GM12865 (cell line): Measurements from ENCODE around the gene TMEM123.

ENCODE experiments used
- DNase-seq: peaks from one replicate; pipeline ENCODE4 v3.0.0; 2010; ENCODE audit warnings: low read depth
- H3K4me3 ChIP-seq: 2 replicates; pipeline ENCODE4 v1.5.1; 2011; ENCODE audit warnings: mild to moderate bottlenecking, low read depth, low read length, control low read depth
- TF ChIP-seq, protein P1 (sequence below): IDR thresholded peaks from 2 replicates; pipeline ENCODE4 v1.5.1; 2011; ENCODE audit warnings: low read length, control low read depth, low read depth, inconsistent platforms; ENCODE audit not compliant: insufficient read depth; ENCODE audit errors: missing control alignments

The TMEM123 gene

DNA sequence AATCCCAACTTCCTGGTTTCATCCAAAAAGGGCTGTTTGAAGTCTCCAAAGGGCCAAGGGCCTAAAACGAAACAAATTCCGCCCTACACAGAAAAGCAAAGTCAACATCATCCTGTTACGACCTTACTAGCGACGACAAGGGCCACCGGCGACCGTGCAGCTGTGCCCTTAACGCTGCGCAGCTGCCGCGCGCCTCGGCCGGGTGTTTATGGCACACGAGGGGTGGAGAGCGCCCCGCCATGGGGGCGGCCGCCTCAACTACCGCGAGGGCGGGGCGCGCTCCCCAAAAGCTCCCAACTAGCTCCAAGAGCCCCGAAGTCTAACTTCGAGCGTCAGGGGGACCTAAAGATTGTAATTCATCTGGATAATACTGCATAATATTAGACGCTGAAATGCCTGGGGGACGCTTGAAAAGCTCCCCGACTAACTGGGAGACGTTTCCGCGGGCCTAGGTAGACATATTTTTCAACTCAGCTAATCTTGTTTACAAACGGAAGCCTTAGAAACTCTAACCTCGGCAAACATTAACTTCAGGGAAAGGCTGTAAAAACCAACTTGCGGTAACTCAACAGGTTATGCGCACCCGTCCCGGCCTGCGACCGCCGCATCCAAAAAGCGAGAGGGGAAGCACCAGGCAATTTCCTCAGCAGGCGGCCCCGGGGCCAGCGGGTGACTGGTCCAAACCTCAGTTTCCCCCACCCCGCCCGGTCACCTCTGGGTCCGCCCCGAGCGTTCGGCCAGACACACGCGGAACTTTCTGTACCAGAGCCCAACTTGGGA, 694 bp downstream of the TMEM123 start:
- DNase-seq = peak; percentile 91

DNA sequence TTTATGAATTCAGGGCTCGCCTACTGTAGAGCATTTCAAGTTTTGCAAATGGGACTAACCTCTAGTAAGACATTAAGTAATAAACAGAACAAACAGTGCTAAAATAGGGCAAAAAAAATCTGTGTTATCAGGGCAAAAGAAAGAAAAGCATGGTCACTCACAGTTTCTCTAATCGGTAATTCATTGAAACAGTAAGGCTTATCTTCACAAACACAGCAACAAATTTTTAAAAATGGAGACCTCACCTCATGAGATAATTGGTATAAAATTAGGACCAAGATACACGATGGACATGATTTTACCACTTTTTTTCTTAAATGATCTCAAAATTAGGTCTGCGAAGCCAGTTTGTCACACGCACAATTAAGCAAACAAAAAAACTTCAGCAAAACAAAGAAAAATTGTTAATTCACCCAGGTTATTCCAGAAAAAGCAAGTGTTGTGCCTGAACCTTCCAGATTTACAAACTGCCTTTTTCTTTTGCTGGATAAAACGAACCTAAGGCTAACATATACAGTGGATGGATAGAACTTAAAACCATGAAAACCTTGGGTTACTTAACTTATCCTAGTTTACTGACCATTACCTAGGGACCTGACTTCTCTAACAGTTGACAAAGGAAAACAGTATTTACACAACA, 1.4 kb downstream of the TMEM123 start:
- DNase-seq = no peak
- peak overlapping the region; percentile 98 for H3K4me3 ChIP-seq

More for the DNA sequence above, 694 bp downstream of the TMEM123 start:
- peak overlapping the region; percentile 98 for H3K4me3 ChIP-seq
- TF ChIP-seq, protein P1, sequence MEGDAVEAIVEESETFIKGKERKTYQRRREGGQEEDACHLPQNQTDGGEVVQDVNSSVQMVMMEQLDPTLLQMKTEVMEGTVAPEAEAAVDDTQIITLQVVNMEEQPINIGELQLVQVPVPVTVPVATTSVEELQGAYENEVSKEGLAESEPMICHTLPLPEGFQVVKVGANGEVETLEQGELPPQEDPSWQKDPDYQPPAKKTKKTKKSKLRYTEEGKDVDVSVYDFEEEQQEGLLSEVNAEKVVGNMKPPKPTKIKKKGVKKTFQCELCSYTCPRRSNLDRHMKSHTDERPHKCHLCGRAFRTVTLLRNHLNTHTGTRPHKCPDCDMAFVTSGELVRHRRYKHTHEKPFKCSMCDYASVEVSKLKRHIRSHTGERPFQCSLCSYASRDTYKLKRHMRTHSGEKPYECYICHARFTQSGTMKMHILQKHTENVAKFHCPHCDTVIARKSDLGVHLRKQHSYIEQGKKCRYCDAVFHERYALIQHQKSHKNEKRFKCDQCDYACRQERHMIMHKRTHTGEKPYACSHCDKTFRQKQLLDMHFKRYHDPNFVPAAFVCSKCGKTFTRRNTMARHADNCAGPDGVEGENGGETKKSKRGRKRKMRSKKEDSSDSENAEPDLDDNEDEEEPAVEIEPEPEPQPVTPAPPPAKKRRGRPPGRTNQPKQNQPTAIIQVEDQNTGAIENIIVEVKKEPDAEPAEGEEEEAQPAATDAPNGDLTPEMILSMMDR = peak; percentile 21

DNA sequence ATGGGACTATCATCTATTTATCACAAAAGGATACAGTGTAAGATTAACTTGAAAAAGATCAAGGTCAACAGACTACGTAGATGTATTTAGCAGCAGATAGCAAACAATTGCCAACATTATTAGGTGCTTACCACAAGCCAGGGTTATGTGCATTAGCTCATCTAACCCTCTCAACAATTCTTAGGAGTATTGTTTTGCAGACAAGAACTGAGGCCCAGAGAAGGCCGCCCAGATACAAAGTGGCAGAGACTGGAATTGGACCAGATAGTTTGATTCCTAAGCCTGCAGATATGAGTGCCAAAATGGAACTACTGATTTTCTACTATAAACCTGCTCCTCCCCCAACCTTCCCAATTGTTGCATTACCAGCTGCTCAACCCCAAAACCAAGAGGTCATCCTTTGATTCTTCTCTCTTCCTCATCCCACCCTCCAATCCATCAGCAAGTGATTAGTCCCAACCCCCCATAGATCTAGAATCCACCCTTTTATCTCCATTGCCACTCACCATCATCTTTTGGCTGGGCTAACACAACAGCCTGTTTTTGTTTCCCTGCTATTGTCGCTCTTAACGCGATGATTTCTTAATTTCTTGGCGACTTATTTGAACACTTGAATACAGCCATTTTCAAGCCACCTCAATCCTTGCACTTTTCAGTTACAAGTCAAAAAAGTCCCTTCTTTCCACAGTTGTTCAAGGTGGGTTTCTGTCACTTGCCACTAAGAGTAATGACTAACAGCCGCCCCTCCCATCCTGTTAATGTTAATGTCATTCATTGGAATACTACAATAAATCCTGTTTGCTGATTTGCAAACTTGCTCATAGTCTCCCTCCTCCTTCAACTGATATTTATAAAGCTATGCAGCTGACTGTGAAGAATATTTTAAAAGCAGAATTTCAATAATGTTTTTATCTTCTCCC, 2.7 kb downstream of the TMEM123 start:
- DNase-seq = no peak
- TF ChIP-seq, protein P1 = no peak
- peak overlapping the region; percentile 98 for H3K4me3 ChIP-seq

More for the DNA sequence above, 1.4 kb downstream of the TMEM123 start:
- TF ChIP-seq, protein P1 = no peak

DNA sequence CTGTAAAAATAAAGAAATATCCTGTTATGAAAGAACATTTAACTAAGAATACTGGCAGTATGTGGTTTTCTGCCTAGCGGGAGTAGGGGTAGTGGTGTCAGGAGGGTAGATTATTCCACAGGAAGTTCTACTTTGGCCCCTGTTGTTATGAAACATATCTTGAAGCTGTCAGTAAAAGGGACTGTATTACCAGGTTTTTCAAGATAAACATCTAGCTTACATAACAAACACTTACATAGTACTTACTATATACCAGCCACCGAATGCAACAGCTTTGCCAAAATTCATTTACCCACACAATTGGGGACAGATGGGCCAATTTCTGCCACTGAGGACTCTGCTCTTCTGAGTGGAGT, 3.7 kb downstream of the TMEM123 start:
- TF ChIP-seq, protein P1 = no peak
- DNase-seq = no peak
- no peak overlapping the region for H3K4me3 ChIP-seq

DNA sequence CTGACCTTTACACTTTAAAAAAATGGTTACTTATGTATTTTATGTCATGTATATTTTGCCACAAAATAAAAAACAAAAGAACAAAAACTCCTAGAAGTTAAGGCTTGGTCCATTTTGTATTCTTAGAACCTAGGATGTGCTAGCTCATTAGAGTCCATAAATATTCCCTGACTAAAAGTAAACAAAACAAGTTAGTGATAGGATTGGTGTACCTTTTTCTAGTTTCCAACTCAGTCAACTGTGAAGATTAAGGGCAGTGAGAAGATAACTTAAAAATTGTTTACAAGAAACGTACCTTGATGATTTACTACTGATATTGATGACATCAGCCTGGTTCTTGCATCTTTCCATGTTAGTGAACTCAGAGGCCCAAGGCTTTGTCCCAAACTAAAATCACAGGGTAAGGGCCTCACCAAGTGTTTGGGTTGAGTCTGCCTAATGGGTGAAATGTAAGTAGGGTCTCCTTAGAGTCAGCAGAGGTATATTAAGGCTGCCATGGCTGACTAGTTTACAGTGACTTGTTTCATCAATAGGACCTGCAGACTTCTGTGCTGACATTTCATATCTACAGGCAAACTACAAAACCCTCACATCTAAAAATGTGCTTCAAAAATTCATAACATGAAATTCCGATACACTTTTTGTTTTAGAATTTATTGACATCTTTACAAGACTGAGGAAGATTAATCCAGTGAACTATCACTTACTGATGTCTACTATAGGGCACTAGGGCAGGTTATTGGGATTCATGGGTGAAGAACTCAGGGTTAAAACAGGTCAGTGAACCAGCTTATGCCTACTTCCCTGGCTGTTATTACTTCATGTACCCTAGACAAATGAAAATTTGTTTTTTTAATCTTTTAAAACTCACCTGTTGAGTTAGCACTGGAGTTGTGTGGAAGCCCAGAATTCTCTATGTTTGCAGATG, 4.4 kb downstream of the TMEM123 start:
- DNase-seq = no peak
- TF ChIP-seq, protein P1 = no peak

DNA sequence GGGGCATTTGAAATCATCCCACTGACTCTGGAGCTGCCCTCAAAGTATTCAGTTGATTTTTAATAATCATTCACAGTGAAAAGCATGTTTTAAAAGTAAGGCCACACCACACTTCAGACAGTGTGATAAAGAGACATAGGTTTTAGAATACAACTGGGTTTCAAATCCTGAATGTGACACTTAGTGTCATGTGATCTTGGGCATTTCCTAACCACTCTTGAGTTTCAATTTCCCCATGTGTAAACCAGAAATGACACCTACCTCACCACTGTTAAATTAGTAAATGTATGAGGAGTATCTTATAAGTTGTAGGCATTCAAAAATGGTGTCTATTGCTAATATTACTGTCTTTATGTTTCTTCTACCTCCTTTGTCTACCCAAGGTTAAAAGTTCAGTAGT, 5.4 kb downstream of the TMEM123 start:
- TF ChIP-seq, protein P1 = no peak
- no peak overlapping the region for H3K4me3 ChIP-seq
- peak; percentile 47 for DNase-seq

More for the DNA sequence above, 4.4 kb downstream of the TMEM123 start:
- H3K4me3 ChIP-seq = no peak overlapping the region
